K562 (cell line): Measurements from ENCODE around the gene TMCC2. TPM values are rescaled to one million over a fixed set of nuclear protein-coding genes. Genes with fewer than 3 reads are reported as not detected.

Experiments
- BCOR ChIP-seq: fragments of 450-650 bp; IDR thresholded peaks from 2 replicates; pipeline ENCODE4 v1.6.1; 2016
- CSDE1 ChIP-seq, 2 experiments: fragments of 450-650 bp; IDR thresholded peaks; 2 replicates each; pipeline ENCODE4 v1.6.1; 2016; ENCODE audit warnings: mild to moderate bottlenecking in 1 of 2
- DLX4 ChIP-seq: fragments of 250-450 bp; sonication (Bioruptor Pico); IDR thresholded peaks from 2 replicates; pipeline ENCODE4 v1.6.1; 2021; ENCODE audit warnings: mild to moderate bottlenecking
- DMBX1 ChIP-seq: fragments of 250-450 bp; sonication (Bioruptor Pico); IDR thresholded peaks from 2 replicates; pipeline ENCODE4 v1.8.0; 2022; ENCODE audit warnings: inconsistent platforms, mild to moderate bottlenecking, moderate library complexity, borderline replicate concordance
- MAFF ChIP-seq: IDR thresholded peaks from 2 replicates; pipeline ENCODE4 v1.6.1; 2012; ENCODE audit warnings: low read length, improper control_type of control experiment
- MEF2D ChIP-seq: conservative IDR thresholded peaks from 2 replicates; pipeline ENCODE4 v1.6.1; 2016; ENCODE audit warnings: low read depth, missing genetic modification characterization, missing compliant biosample characterization
- NFIC ChIP-seq: fragments of 450-650 bp; IDR thresholded peaks from 2 replicates; pipeline ENCODE4 v1.6.1; 2017; ENCODE audit warnings: mild to moderate bottlenecking, inconsistent platforms
- PBX2 ChIP-seq, 2 experiments: IDR thresholded peaks in 1 of 2; conservative IDR thresholded peaks in 1 of 2; 2 replicates each; pipeline ENCODE4 v1.6.1; 2016; ENCODE audit warnings: low read depth in 2 of 2, mild to moderate bottlenecking in 1 of 2, missing compliant biosample characterization in 1 of 2, missing genetic modification characterization in 1 of 2, moderate library complexity in 1 of 2
- SAFB2 ChIP-seq: fragments of 200-400 bp; formaldehyde crosslinking; IDR thresholded peaks from 2 replicates; pipeline ENCODE4 v1.6.1; 2018; ENCODE audit warnings: borderline replicate concordance, low read length, low read depth, moderate library complexity; ENCODE audit not compliant: severe bottlenecking
- SPI1 ChIP-seq: IDR thresholded peaks from 2 replicates; pipeline ENCODE4 v1.6.1; 2011; ENCODE audit warnings: low read depth, low read length, control low read depth, borderline replicate concordance
- TAF1 ChIP-seq: IDR thresholded peaks from 2 replicates; pipeline ENCODE4 v1.6.1; 2011; ENCODE audit warnings: mild to moderate bottlenecking, low read length, moderate library complexity; ENCODE audit not compliant: insufficient read depth, control insufficient read depth, severe bottlenecking; ENCODE audit errors: extremely low read depth
- TSC22D4 ChIP-seq: fragments of 450-650 bp; IDR thresholded peaks from 2 replicates; pipeline ENCODE4 v1.6.1; 2016; ENCODE audit warnings: missing genetic modification characterization, missing biosample characterization, control low read depth
- ZBED1 ChIP-seq: IDR thresholded peaks from 2 replicates; pipeline ENCODE4 v1.6.1; 2014
- ZEB2 ChIP-seq: fragments of 450-650 bp; IDR thresholded peaks from 2 replicates; pipeline ENCODE4 v1.6.1; 2016
- ZKSCAN8 ChIP-seq: fragments of 200-800 bp; sonication (Bioruptor generic); IDR thresholded peaks from 2 replicates; pipeline ENCODE4 v1.6.1; 2016; ENCODE audit warnings: missing genetic modification characterization, missing compliant biosample characterization
- ZMIZ1 ChIP-seq, 2 experiments: fragments of 150-350 bp in 1 of 2; IDR thresholded peaks; 2 replicates each; pipeline ENCODE4 v1.6.1; 2012 to 2016; ENCODE audit warnings: low read depth in 2 of 2, low read length in 2 of 2, mild to moderate bottlenecking in 1 of 2, moderate library complexity in 1 of 2
- ZNF444 ChIP-seq: fragments of 250-450 bp; sonication (Bioruptor Pico); IDR thresholded peaks from 2 replicates; pipeline ENCODE4 v1.4.0; 2020; ENCODE audit warnings: mild to moderate bottlenecking, moderate library complexity
- ZNF551 ChIP-seq: fragments of 250-450 bp; sonication (Bioruptor Pico); IDR thresholded peaks from 2 replicates; pipeline ENCODE4 v1.5.0; 2021; ENCODE audit warnings: mild to moderate bottlenecking, moderate library complexity
- ZNF695 ChIP-seq: fragments of 450-650 bp; formaldehyde crosslinking; IDR thresholded peaks from 2 replicates; pipeline ENCODE4 v1.4.0; 2020; ENCODE audit warnings: mild to moderate bottlenecking, moderate library complexity
- ZNF699 ChIP-seq: fragments of 250-450 bp; sonication (Bioruptor Pico); IDR thresholded peaks from 2 replicates; pipeline ENCODE4 v1.8.0; 2021; ENCODE audit warnings: mild to moderate bottlenecking, moderate library complexity; ENCODE audit not compliant: insufficient replicate concordance
- ZSCAN32 ChIP-seq: fragments of 450-650 bp; formaldehyde crosslinking; IDR thresholded peaks from 2 replicates; pipeline ENCODE4 v1.4.0; 2020; ENCODE audit warnings: mild to moderate bottlenecking, moderate library complexity
- polyA plus RNA-seq, 8 experiments: library from polyadenylated mRNA; depleted of rRNA in 4 of 8; stranded (reverse) in 5 of 8; unstranded in 3 of 8; fragments of >200 nt; fragmentation: Nextera tagmentation in 2 of 8; fragmentation: Illumina TruSeq in 1 of 8; extraction: Ambion mirVana in 2 of 8; extraction: Trizol in 1 of 8; gene quantifications; 2 replicates each; pipeline versions ENCODE4 v1.2.1 to v1.2.3, GENCODE V29; 2011 to 2014; ENCODE audit warnings: inconsistent platforms in 1 of 8, missing spikeins in 1 of 8
- total RNA-seq, 7 experiments: library from RNA; depleted of rRNA in 6 of 7; stranded (reverse); fragments of >200 nt in 6 of 7; fragmentation: Illumina TruSeq in 2 of 7; extraction: Trizol in 2 of 7; gene quantifications; 2 replicates each; pipeline versions ENCODE4 v1.2.1 to v1.2.3, GENCODE V29; 2011 to 2021; ENCODE audit warnings: low replicate concordance in 1 of 7

The TMCC2 gene
- total and polyA plus RNA-seq, 9 of the 15 experiments (the other 6 are each of a cell fraction or from before 2014, with no cell fraction given): 0.06 to 1.8 (median 0.98) TPM

GRCh38 chr1:205211169-205211838, 16.4 kb upstream of the TMCC2 start, which contains the start of gene DSTYK (continued):
- peak; percentile 90 for TF ChIP-seq TAF1
- peak; percentile 99 for TF ChIP-seq ZEB2
- TF ChIP-seq DLX4: no peak
- no peak for TF ChIP-seq SAFB2
- TF ChIP-seq MAFF: no peak
- no peak; a peak in 1 of 4 replicates for TF ChIP-seq CSDE1 (IDR thresholded peaks at IDR 0.05)
- no peak for TF ChIP-seq ZNF444 (CRISPR knock-in tag)
- peak in 1 of 2 experiments; percentile 75; a peak in 2 of 4 replicates for TF ChIP-seq ZMIZ1 (IDR thresholded peaks at IDR 0.05; ENCODE audit: low read depth in 2 of 2, low read length in 2 of 2)
- peak; percentile 93; the same call in 1 of the 2 replicates for TF ChIP-seq DMBX1 (CRISPR knock-in tag)
- TF ChIP-seq PBX2 (CRISPR knock-in tag; IDR thresholded peaks at IDR 0.05; ENCODE audit: low read depth): no peak
- peak; percentile 49 for TF ChIP-seq PBX2 (tag; conservative IDR thresholded peaks at IDR 0.05; ENCODE audit: low read depth)
- TF ChIP-seq TSC22D4: no peak
- TF ChIP-seq NFIC: peak; percentile 78
- TF ChIP-seq SPI1: no peak
- no peak for TF ChIP-seq ZSCAN32
- 0 out of 2 replicates have a peak, but pooled peaks have one; percentile 62 for TF ChIP-seq MEF2D (tag)
- no peak for TF ChIP-seq ZKSCAN8
- no peak for TF ChIP-seq ZNF695 (CRISPR knock-in tag)
- TF ChIP-seq ZNF699 (CRISPR knock-in tag): no peak
- TF ChIP-seq BCOR: peak; percentile 85
- TF ChIP-seq ZNF551 (CRISPR knock-in tag): no peak
- peak; percentile 73; the same call in 1 of the 2 replicates for TF ChIP-seq ZBED1
